Ramos (cell line): ENCODE data around the gene GSTO1.
"Not testable (repeated sequence)": the region's sequence is repeated elsewhere in the genome, so short reads cannot be mapped to it uniquely, and the experiment has no call there.

Experiments used
- in situ Hi-C: fragments of 300-500 bp; cut with MboI; formaldehyde crosslinking; loops from one replicate; pipeline ENCODE4 v1.14.3; 2022; ENCODE audit warnings: low sequenced_read_pairs; ENCODE audit not compliant: unreplicated experiment

The GSTO1 gene

GRCh38 chr10:104248931-104249330, 5.8 kb upstream of the GSTO1 start:
- in situ Hi-C loops = not testable (repeated sequence)

- in situ Hi-C loops = no loop called here
Measured at GRCh38 chr10:104250371-104250770, 4.3 kb upstream of the GSTO1 start.

GRCh38 chr10:104251443-104251842, 3.2 kb upstream of the GSTO1 start:
- in situ Hi-C loops = no loop called here

GRCh38 chr10:104252368-104252767, 2.3 kb upstream of the GSTO1 start:
- in situ Hi-C loops = no loop called here

GRCh38 chr10:104253106-104253505, 1.6 kb upstream of the GSTO1 start:
- in situ Hi-C loops = no loop called here

- in situ Hi-C loops = no loop called here
Measured at GRCh38 chr10:104253606-104254410, 884 bp upstream of the GSTO1 start.

- in situ Hi-C loops = no loop called here
Measured at GRCh38 chr10:104255311-104255981, 754 bp downstream of the GSTO1 start.

- in situ Hi-C loops = no loop called here
Measured at GRCh38 chr10:104256335-104256961, 1.8 kb downstream of the GSTO1 start.

GRCh38 chr10:104257235-104257634, 2.5 kb downstream of the GSTO1 start:
- in situ Hi-C loops = no loop called here

GRCh38 chr10:104258209-104258608, 3.5 kb downstream of the GSTO1 start:
- in situ Hi-C loops = no loop called here

GRCh38 chr10:104259456-104259855, 4.8 kb downstream of the GSTO1 start:
- in situ Hi-C loops = no loop called here

- in situ Hi-C loops = no loop called here
Measured at GRCh38 chr10:104259999-104260774, 5.5 kb downstream of the GSTO1 start.

GRCh38 chr10:104260775-104261115, 6.1 kb downstream of the GSTO1 start:
- in situ Hi-C loops = no loop called here

- in situ Hi-C loops = no loop called here
Measured at GRCh38 chr10:104262055-104262454, 7.4 kb downstream of the GSTO1 start.

GRCh38 chr10:104264783-104265182, 10.1 kb downstream of the GSTO1 start:
- in situ Hi-C loops = no loop called here

- in situ Hi-C loops = no loop called here
Measured at GRCh38 chr10:104267721-104268404, 13.2 kb downstream of the GSTO1 start.

- in situ Hi-C loops = no loop called here
Measured at GRCh38 chr10:104268405-104268712, 13.7 kb downstream of the GSTO1 start.

GRCh38 chr10:104268713-104269645, 14.3 kb downstream of the GSTO1 start, which contains the start of gene GSTO2:
TSS of gene GSTO2 (plus strand) at chr10:104269184. CDS start at chr10:104274916, 5,732 bp downstream.
- in situ Hi-C loops = no loop called here

GRCh38 chr10:104273286-104273685, 18.6 kb downstream of the GSTO1 start:
- in situ Hi-C loops = no loop called here
